ENCODE results near the gene CD38. TPM values are rescaled to one million over a fixed set of nuclear protein-coding genes. Genes with fewer than 3 reads are reported as not detected.

The CD38 gene
- total and polyA plus RNA-seq, 2 experiments from 2014 or later, result 0.13 to 1.1 TPM

DNA sequence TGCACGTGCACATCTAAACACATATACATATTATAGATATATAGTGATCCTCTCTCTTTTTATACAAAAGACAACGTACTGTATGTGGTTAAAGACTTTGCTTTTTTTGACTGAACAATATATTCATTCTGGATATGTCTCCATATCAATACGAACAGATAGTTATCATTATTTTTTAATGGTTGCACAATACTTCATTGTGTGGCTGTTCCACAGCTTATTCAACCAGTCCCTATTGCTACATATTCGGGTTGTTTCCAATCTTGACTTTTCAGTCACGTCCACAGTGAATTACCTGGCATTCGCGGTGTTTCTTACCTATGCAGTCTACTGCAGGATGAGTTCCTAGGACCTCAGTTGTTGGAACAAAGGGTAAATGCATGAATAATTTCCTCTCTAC lies 107.3 kb downstream of the CD38 start:
- no peaks in the 10 kb centered on the region for H4K20me1 ChIP-seq (ENCODE audit: insufficient read depth, poor library complexity, severe bottlenecking)
- DNase-seq (ENCODE audit: low spot score), result no peak
- H3K4me3 ChIP-seq, result no peak overlapping the region
- H3K4me1 ChIP-seq (ENCODE audit: insufficient read depth), result no peaks in the 10 kb centered on the region
- no peaks in the 10 kb centered on the region for H3K36me3 ChIP-seq (replicated peaks; ENCODE audit: insufficient read depth, low read depth)
- H2AFZ ChIP-seq, result no peak overlapping the region
- TF ChIP-seq EZH2phosphoT487 (IDR thresholded peaks at IDR 0.05; ENCODE audit: low read depth, severe bottlenecking, unreplicated experiment), result no peak
- TF ChIP-seq EZH2 (IDR thresholded peaks at IDR 0.05; ENCODE audit: borderline replicate concordance), result no peak
- TF ChIP-seq, protein P1, sequence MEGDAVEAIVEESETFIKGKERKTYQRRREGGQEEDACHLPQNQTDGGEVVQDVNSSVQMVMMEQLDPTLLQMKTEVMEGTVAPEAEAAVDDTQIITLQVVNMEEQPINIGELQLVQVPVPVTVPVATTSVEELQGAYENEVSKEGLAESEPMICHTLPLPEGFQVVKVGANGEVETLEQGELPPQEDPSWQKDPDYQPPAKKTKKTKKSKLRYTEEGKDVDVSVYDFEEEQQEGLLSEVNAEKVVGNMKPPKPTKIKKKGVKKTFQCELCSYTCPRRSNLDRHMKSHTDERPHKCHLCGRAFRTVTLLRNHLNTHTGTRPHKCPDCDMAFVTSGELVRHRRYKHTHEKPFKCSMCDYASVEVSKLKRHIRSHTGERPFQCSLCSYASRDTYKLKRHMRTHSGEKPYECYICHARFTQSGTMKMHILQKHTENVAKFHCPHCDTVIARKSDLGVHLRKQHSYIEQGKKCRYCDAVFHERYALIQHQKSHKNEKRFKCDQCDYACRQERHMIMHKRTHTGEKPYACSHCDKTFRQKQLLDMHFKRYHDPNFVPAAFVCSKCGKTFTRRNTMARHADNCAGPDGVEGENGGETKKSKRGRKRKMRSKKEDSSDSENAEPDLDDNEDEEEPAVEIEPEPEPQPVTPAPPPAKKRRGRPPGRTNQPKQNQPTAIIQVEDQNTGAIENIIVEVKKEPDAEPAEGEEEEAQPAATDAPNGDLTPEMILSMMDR (IDR thresholded peaks at IDR 0.05; ENCODE audit: poor library complexity), result no peak
- H3K9me3 ChIP-seq (ENCODE audit: low read depth), result no peaks in the 10 kb centered on the region
- no peaks in the 10 kb centered on the region for H3K27me3 ChIP-seq
- 90% methylated on average over 7 of the region's 7 CpGs for WGBS (ENCODE audit: low lambda C conversion rate, missing lambda C conversion rate)
- no peaks in the 10 kb centered on the region for H3K79me2 ChIP-seq
- no peak overlapping the region for H3K4me2 ChIP-seq
- H3K9me2 ChIP-seq (replicated peaks; ENCODE audit: insufficient read depth), result no peaks in the 10 kb centered on the region
- no peak overlapping the region for H3K27ac ChIP-seq

DNA sequence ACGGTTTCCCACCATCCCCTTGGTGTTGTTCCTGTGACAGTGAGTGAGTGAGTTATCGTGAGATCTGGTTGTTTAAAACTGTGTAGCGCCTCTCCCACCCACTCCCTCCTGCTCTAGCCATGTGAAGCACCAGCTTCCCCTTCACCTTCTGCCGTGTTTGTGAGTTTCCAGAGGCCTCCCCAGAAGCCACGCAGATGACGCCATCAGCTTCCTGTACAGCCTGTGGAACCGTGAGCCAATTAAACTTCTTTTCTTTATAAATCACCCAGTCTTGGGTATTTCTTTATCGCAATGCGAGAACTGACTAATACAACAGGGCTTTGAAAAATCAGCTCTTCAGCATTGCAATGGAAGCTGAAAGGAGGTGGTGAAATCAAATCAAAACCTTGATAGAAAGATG lies 110.4 kb downstream of the CD38 start:
- TF ChIP-seq, protein P1 (IDR thresholded peaks at IDR 0.05; ENCODE audit: poor library complexity), result no peak
- TF ChIP-seq EZH2phosphoT487 (IDR thresholded peaks at IDR 0.05; ENCODE audit: low read depth, severe bottlenecking, unreplicated experiment), result no peak
- TF ChIP-seq EZH2 (IDR thresholded peaks at IDR 0.05; ENCODE audit: borderline replicate concordance), result no peak
- no peak overlapping the region for H3K4me3 ChIP-seq
- H3K9me2 ChIP-seq (replicated peaks; ENCODE audit: insufficient read depth), result no peaks in the 10 kb centered on the region
- H3K9me3 ChIP-seq (ENCODE audit: low read depth), result no peaks in the 10 kb centered on the region
- H3K4me2 ChIP-seq, result no peak overlapping the region
- DNase-seq (ENCODE audit: low spot score), result no peak
- H4K20me1 ChIP-seq (ENCODE audit: insufficient read depth, poor library complexity, severe bottlenecking), result no peaks in the 10 kb centered on the region
- no peak overlapping the region for H2AFZ ChIP-seq
- no peaks in the 10 kb centered on the region for H3K36me3 ChIP-seq (replicated peaks; ENCODE audit: insufficient read depth, low read depth)
- H3K4me1 ChIP-seq (ENCODE audit: insufficient read depth), result no peaks in the 10 kb centered on the region
- no peak overlapping the region for H3K27ac ChIP-seq
- no peaks in the 10 kb centered on the region for H3K27me3 ChIP-seq
- no peaks in the 10 kb centered on the region for H3K79me2 ChIP-seq
- WGBS (ENCODE audit: low lambda C conversion rate, missing lambda C conversion rate), result 94% methylated on average over 9 of the region's 9 CpGs

DNA sequence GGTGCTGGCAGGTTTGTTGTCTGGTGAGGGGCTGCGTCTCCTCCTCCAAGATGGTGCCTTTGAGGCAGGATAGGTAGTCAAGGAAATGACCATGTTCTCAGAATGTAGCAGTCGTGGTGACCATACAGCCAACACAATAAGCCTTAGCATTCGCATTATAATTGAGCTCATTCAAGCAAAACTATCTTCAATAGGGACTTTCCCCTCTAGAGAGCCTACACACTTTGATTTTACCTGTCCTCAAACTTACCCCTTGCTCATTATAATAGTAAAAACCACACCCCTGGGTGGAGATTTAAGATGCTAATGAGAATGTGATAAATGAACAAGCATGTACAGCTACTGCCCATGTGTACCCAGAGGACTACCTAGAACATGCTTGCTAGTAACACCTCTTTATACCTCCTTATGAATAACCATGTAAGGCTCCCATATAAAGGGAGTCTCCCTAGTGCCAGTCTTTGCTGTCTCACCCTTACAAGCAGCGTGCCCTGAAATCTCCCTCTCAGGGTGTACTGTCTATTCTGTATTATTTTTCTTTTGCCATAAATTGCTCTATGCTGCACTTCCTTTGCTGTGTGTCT lies 112.2 kb downstream of the CD38 start:
- WGBS (ENCODE audit: low lambda C conversion rate, missing lambda C conversion rate), result 91% methylated on average over 4 of the region's 4 CpGs
- TF ChIP-seq EZH2 (IDR thresholded peaks at IDR 0.05; ENCODE audit: borderline replicate concordance) (no peak), EZH2phosphoT487 (IDR thresholded peaks at IDR 0.05; ENCODE audit: low read depth, severe bottlenecking, unreplicated experiment) (no peak)
- TF ChIP-seq, protein P1 (IDR thresholded peaks at IDR 0.05; ENCODE audit: poor library complexity), result no peak

More for the DNA sequence above, 112.2 kb downstream of the CD38 start:
- Histone ChIP-seq H3K27ac (no peak overlapping the region), H3K36me3 (replicated peaks; ENCODE audit: insufficient read depth, low read depth) (no peaks in the 10 kb centered on the region), H3K9me3 (ENCODE audit: low read depth) (no peaks in the 10 kb centered on the region), H3K79me2 (no peaks in the 10 kb centered on the region), H3K4me2 (no peak overlapping the region), H3K9me2 (replicated peaks; ENCODE audit: insufficient read depth) (no peaks in the 10 kb centered on the region), H2AFZ (no peak overlapping the region), H3K4me1 (ENCODE audit: insufficient read depth) (no peaks in the 10 kb centered on the region), H3K27me3 (no peaks in the 10 kb centered on the region), H4K20me1 (ENCODE audit: insufficient read depth, poor library complexity, severe bottlenecking) (no peaks in the 10 kb centered on the region), H3K4me3 (no peak overlapping the region)
- DNase-seq (ENCODE audit: low spot score), result no peak
